ENCODE measurements around the gene SYPL1.

The SYPL1 gene

GRCh38 chr7:106089647-106090046 is 22.5 kb downstream of the SYPL1 start:
- DNase-seq = no peak

GRCh38 chr7:106088014-106088413 is 24.1 kb downstream of the SYPL1 start:
- no peak for DNase-seq

- no peak for DNase-seq
Measured at GRCh38 chr7:106086062-106086461, 26.1 kb downstream of the SYPL1 start.

GRCh38 chr7:106085015-106085414 is 27.1 kb downstream of the SYPL1 start:
- no peak for DNase-seq

- no peak for DNase-seq
Measured at GRCh38 chr7:106083717-106084116, 28.4 kb downstream of the SYPL1 start.

GRCh38 chr7:106082087-106082854 is 29.8 kb downstream of the SYPL1 start:
- DNase-seq = no peak

GRCh38 chr7:106080300-106080987 is 31.7 kb downstream of the SYPL1 start:
- DNase-seq = no peak

GRCh38 chr7:106076537-106076936 is 35.6 kb downstream of the SYPL1 start:
- no peak for DNase-seq

- peak in 2 of 3 experiments; percentile 45 to 52 for DNase-seq
Measured at GRCh38 chr7:106075937-106076336, 36.2 kb downstream of the SYPL1 start.

GRCh38 chr7:106074257-106074656 is 37.9 kb downstream of the SYPL1 start:
- no peak for DNase-seq

GRCh38 chr7:106073701-106074100 is 38.4 kb downstream of the SYPL1 start:
- no peak for DNase-seq

GRCh38 chr7:106072715-106073091 is 39.4 kb downstream of the SYPL1 start:
- DNase-seq = no peak

GRCh38 chr7:106071999-106072714 is 40.0 kb downstream of the SYPL1 start:
- peak; percentile 81 to 95 (median 92) for DNase-seq

- DNase-seq = no peak
Measured at GRCh38 chr7:106071356-106071998, 40.6 kb downstream of the SYPL1 start.

GRCh38 chr7:106070567-106071254 is 41.4 kb downstream of the SYPL1 start:
- peak; percentile 65 to 93 (median 91) for DNase-seq

GRCh38 chr7:106070201-106070551 is 41.9 kb downstream of the SYPL1 start:
- peak in 1 of 3 experiments; percentile 32 for DNase-seq

GRCh38 chr7:106069471-106070200 is 42.5 kb downstream of the SYPL1 start:
- peak in 1 of 3 experiments; percentile 14 for DNase-seq

GRCh38 chr7:106068986-106069385 is 43.1 kb downstream of the SYPL1 start:
- DNase-seq = no peak

- no peak for DNase-seq
Measured at GRCh38 chr7:106068538-106068961, 43.6 kb downstream of the SYPL1 start.

- DNase-seq = no peak
Measured at GRCh38 chr7:106067678-106068077, 44.4 kb downstream of the SYPL1 start.

- no peak for DNase-seq
Measured at GRCh38 chr7:106065575-106066500, 46.3 kb downstream of the SYPL1 start.

Data from NCI-H1417 (cell line).